Bronchus fibroblast of lung (primary cell): ENCODE measurements around the gene XAB2. TPM values are rescaled to one million over a fixed set of nuclear protein-coding genes. Genes with fewer than 3 reads are reported as not detected.

Experiments used
- total RNA-seq: library from RNA; depleted of rRNA; stranded (reverse); fragments of >200 nt; gene quantifications from 2 replicates; pipeline ENCODE4 v1.2.3, GENCODE V29; 2015

Gene XAB2
- total RNA-seq = 31.1 and 39.8 TPM in 2 replicates

DNA sequence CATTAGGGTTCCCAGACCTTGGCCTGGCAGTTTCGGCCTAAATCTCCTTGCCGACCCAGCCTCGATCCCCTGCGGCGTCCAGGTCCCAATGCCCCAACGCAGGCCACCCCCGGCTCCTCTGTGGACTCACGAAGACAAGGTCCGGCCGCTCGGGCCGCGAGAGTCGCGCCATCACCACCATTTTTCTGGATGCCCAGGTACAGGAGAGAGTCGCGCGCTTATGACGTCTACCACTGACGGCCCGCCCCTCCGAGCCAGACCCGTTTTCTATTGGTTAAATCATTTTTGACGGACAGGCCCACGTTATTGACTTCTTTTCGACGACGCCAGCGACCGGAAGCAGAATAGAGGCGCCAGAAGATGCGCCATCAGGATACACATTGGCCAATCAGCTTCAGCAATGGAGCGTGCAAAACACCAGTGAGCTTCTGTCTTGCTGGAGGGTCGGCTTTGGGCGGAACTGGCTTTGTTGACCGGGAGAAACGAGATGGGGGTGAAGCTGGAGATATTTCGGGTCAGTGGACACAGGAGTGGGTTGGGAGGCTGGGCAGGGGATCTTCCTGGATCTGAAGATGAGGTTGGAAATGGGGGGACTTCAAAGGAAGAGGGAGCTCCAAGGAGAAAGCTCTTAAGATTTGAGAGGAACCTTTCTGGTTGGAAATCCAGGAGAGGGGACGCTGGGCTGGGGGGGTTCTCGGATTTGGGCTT lies at the start of gene XAB2, which contains the start of gene PET100:
XAB2 (minus strand) TSS at position 199 of the 708 bp plus-strand sequence; CDS start at position 181, 18 bp downstream.
PET100 (plus strand) TSS at position 447 of the 708 bp plus-strand sequence; CDS start at position 488, 41 bp downstream.

DNA sequence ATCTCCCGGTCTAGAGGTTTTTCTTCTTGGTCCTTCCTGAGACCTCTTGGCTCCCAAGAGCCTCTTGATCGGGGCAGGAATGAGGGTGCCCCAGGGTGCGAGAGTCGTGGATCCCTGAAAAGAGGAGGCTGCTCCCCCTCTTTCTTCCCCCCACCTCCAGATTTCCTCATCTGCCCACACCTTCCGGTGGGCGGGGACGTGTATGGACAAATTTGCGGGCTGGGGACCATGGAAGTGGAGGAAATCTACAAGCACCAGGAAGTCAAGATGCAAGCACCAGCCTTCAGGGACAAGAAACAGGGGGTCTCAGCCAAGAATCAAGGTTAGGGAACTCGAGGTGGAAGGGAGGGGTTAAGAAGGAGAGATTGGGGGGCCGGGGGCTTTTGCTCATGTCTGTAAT lies 47.5 kb upstream of the XAB2 start, which contains the start of gene MCEMP1:
MCEMP1 (plus strand) TSS at position 237 of the 400 bp plus-strand sequence; CDS start at position 268, 31 bp downstream.

DNA sequence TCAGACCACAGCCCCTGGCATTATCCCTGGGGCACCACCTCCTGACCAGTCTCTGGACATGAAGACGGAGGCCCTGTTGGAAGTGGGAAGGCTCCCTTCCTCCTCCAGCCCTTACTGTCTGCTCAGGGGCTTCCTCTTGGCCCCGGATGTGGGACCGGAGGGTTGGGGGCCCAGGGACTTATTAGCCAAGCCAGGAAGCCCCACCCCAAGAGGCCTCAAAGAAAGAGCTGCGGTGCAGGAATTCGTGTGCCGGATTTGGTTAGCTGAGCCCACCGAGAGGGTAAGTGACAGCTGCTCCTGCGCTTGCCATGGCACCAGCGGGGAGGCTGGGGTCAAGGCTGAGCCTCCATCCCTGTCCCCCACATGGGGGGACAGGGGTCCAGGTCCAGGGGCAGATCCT lies 39.5 kb upstream of the XAB2 start, which contains the start of gene RETN:
RETN (plus strand) TSS at position 208 of the 400 bp plus-strand sequence. CDS start 278 bp downstream, outside the sequence.

DNA sequence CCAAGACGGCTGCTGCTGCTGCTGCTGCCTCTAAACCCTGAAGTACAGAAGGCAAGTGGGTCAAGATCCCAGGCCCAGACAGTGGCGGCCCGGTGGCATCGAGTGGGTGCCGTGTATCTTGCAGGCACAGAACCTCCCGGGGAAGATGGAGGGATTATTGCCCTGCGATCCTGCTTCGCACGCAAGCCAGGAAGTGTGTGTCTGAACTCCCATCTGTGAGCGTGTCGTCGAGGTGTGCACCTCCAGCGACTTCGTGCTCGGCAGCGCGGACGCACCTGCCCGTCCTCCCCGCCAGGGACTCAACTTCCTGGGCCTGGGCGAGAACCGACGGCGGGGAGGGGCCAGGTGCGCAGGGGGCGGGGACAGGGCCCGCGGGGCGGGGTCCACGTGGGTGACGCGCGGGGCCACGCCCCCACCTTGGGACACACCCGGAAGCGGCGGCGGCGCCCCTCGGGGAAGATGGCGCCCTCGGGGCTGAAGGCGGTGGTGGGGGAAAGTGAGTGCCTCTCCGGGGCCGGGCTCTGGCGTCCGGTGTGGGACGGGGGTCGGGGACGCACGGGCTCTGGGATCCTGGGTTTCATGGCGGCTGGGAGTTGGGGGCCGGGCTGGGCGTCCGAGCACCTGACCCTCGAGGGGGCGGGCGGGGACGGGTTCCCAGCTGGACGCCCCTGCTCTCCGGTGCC lies 7.5 kb upstream of the XAB2 start, which contains the start of gene STXBP2:
STXBP2 (plus strand) TSS at position 420 of the 683 bp plus-strand sequence; CDS start at position 460, 40 bp downstream.

DNA sequence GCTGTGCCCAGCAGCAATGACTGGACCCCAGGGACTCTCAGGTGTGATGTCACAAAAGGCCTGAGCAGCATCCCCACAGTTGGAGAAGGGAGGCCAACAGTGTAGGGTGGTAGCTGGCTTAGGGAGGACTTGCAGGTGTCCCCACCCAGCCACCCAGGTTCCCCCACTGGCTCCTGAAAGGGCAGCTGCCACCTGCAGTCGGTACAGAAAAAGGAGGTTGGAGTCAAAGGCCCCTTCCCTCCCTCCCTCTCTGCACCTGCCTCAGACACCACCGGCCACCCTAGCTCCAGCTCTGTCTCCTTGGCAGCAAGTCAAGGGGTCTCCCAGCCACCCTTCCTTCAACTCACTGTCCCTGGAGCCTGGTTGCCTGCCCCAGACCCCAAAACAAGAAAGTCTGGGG lies 4.4 kb upstream of the XAB2 start, which contains the start of gene PCP2:
PCP2 (minus strand) TSS at position 22 of the 400 bp plus-strand sequence. CDS start 262 bp downstream, outside the sequence.

DNA sequence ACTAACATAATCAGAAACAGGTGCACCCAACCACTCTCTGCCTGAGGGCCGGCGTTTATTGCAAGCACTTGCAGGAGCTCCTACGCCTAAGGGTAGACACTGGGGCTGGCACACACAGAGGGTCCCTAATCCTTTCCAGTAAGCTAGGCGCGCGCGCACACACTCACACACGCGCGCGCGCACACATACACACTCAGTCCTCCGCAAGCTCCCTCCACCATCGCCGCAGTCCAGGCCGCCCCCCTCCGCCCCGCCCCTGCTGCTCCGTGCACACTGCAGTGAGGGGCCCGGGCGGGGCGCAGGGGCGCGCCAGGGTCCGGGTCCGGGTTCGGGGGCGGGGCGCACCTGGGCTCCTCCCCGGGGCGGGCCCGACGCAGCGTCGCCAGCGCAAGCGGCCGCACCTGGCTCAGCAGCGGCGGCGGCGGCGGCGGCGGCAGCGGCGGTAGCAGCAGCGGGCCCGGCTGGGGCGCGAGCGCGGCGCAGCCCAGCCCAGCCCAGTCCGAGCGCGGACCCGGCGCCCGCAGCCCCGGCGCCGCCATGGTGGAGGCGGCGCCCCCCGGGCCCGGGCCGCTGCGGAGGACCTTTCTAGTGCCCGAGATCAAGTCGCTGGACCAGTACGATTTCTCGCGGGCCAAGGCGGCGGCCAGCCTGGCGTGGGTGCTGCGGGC lies 33.7 kb downstream of the XAB2 start, which contains the start of gene CAMSAP3:
CAMSAP3 (plus strand) TSS at position 398 of the 668 bp plus-strand sequence; CDS start at position 538, 140 bp downstream.

Other genes starting within 250 kb of the XAB2 start
- 3.4 and 4.4 TPM in 2 replicates for gene PEX11G, start 140.5 kb downstream of the XAB2 start, total RNA-seq
- gene ZNF358, start 113.4 kb downstream of the XAB2 start, total RNA-seq = 32.4 and 36.0 TPM in 2 replicates
- gene MCOLN1, start 106.9 kb downstream of the XAB2 start, total RNA-seq = 5.2 and 8.0 TPM in 2 replicates
- 86.8 and 95.0 TPM in 2 replicates for gene PNPLA6, start 93.8 kb downstream of the XAB2 start, total RNA-seq
- gene CAMSAP3, start 33.7 kb downstream of the XAB2 start, total RNA-seq = 0.17 TPM in 1 of 2 replicates, not detected in the other
- gene PET100, start 248 bp upstream of the XAB2 start, total RNA-seq = 13.6 and 15.9 TPM in 2 replicates
- not detected in 2 replicates for gene PCP2, start 4.2 kb upstream of the XAB2 start, total RNA-seq
- 10.1 and 16.5 TPM in 2 replicates for gene STXBP2, start 7.6 kb upstream of the XAB2 start, total RNA-seq
- not detected in 2 replicates for gene RETN, start 39.5 kb upstream of the XAB2 start, total RNA-seq
- not detected in 2 replicates for gene MCEMP1, start 47.5 kb upstream of the XAB2 start, total RNA-seq
- 75.8 and 93.9 TPM in 2 replicates for gene TRAPPC5, start 51.3 kb upstream of the XAB2 start, total RNA-seq
- gene FCER2, start 72.6 kb upstream of the XAB2 start, total RNA-seq = not detected in 2 replicates
- gene CLEC4G, start 102.6 kb upstream of the XAB2 start, total RNA-seq = not detected in 2 replicates
- not detected in 2 replicates for gene CD209, start 118.0 kb upstream of the XAB2 start, total RNA-seq
- gene CLEC4M, start 133.7 kb upstream of the XAB2 start, total RNA-seq = not detected in 2 replicates
- 11.4 and 11.8 TPM in 2 replicates for gene EVI5L, start 200.7 kb upstream of the XAB2 start, total RNA-seq
- gene PRR36, start 244.8 kb upstream of the XAB2 start, total RNA-seq = not detected in 2 replicates